CD14-positive monocyte (primary cell): ENCODE measurements around the gene SLC36A1. TPM values are rescaled to one million over a fixed set of nuclear protein-coding genes. Genes with fewer than 3 reads are reported as not detected.
A peak's percentile ranks its signal among the peaks of the same experiment; 100 is the strongest.

ENCODE experiments used
- DNase-seq, 3 donors: peaks; one replicate each; pipeline ENCODE4 v3.0.0-alpha.2; 2011 to 2022
- H2AFZ ChIP-seq: 2 replicates; pipeline ENCODE4 v1.6.0; 2012; ENCODE audit warnings: mild to moderate bottlenecking, low read depth, low read length, inconsistent platforms; ENCODE audit not compliant: insufficient read depth, poor library complexity, severe bottlenecking
- H3K27ac ChIP-seq, 2 donors: 1 replicate in 1 of 2; 2 replicates in 1 of 2; pipeline ENCODE4 v1.5.1; 2012 to 2013; ENCODE audit warnings: low read length in 2 of 2, control low read depth in 1 of 2, inconsistent platforms in 1 of 2, low read depth in 1 of 2, mild to moderate bottlenecking in 1 of 2
- H3K27me3 ChIP-seq, 2 donors: one replicate each; pipeline versions ENCODE4 v1.6.0 to v1.6.1; 2011 to 2013; ENCODE audit warnings: low read length in 2 of 2; ENCODE audit not compliant: control insufficient read depth in 2 of 2, insufficient read depth in 2 of 2
- H3K36me3 ChIP-seq, 2 donors: replicated peaks in 1 of 2; 1 replicate in 1 of 2; 2 replicates in 1 of 2; pipeline versions ENCODE4 v1.5.1 to v1.6.1; 2012 to 2013; ENCODE audit warnings: low read length in 2 of 2, control low read depth in 1 of 2, inconsistent platforms in 1 of 2, mild to moderate bottlenecking in 1 of 2; ENCODE audit not compliant: insufficient read depth in 2 of 2, control insufficient read depth in 1 of 2
- H3K4me1 ChIP-seq, 2 donors: 1 replicate in 1 of 2; 2 replicates in 1 of 2; pipeline versions ENCODE4 v1.5.1 to v1.6.1; 2012 to 2013; ENCODE audit warnings: low read length in 2 of 2, control low read depth in 1 of 2, inconsistent platforms in 1 of 2, mild to moderate bottlenecking in 1 of 2, moderate library complexity in 1 of 2; ENCODE audit not compliant: insufficient read depth in 2 of 2, control insufficient read depth in 1 of 2
- H3K4me2 ChIP-seq: replicated peaks from 2 replicates; pipeline ENCODE3; 2012; ENCODE audit warnings: low read length, moderate library complexity, mild to moderate bottlenecking; ENCODE audit not compliant: poor library complexity, severe bottlenecking; ENCODE audit errors: extremely low read depth
- H3K4me3 ChIP-seq, 3 experiments: fragments of 200-600 bp in 1 of 3; sonication (generic) in 1 of 3; replicated peaks in 1 of 3; 1 replicate in 2 of 3; 2 replicates in 1 of 3; pipeline ENCODE4 v1.5.1; 2011 to 2013; ENCODE audit warnings: low read length in 3 of 3, mild to moderate bottlenecking in 3 of 3, control low read depth in 2 of 3, low read depth in 2 of 3, inconsistent platforms in 1 of 3, moderate library complexity in 1 of 3
- H3K79me2 ChIP-seq: 2 replicates; pipeline ENCODE4 v1.6.0; 2012; ENCODE audit warnings: mild to moderate bottlenecking, control low read depth, inconsistent platforms, low read length, moderate library complexity; ENCODE audit not compliant: insufficient read depth
- H3K9ac ChIP-seq: 2 replicates; pipeline ENCODE4 v1.6.0; 2017; ENCODE audit warnings: low read length, mild to moderate bottlenecking; ENCODE audit not compliant: insufficient read depth, poor library complexity, severe bottlenecking
- H3K9me3 ChIP-seq, 2 donors: replicated peaks in 1 of 2; 1 replicate in 1 of 2; 2 replicates in 1 of 2; pipeline versions ENCODE4 v1.5.1 to v1.6.1; 2012 to 2013; ENCODE audit warnings: low read length in 2 of 2, control low read depth in 1 of 2; ENCODE audit not compliant: control insufficient read depth in 1 of 2, insufficient read depth in 1 of 2
- H4K20me1 ChIP-seq: 2 replicates; pipeline ENCODE4 v1.6.0; 2012; ENCODE audit warnings: mild to moderate bottlenecking, low read length, control low read depth, moderate library complexity; ENCODE audit not compliant: insufficient read depth
- H3K27ac Mint-ChIP-seq, 7 donors: one replicate each; pipeline ENCODE4 v1.8.0; 2020; ENCODE audit warnings: mild to moderate bottlenecking in 7 of 7, mixed read lengths in 7 of 7, moderate library complexity in 6 of 7, inconsistent platforms in 2 of 7
- H3K27me3 Mint-ChIP-seq, 3 donors: one replicate each; pipeline ENCODE4 v1.8.0; 2021 to 2022; ENCODE audit warnings: low read depth in 3 of 3, mild to moderate bottlenecking in 3 of 3, mixed read lengths in 3 of 3, moderate library complexity in 3 of 3, inconsistent platforms in 1 of 3
- H3K36me3 Mint-ChIP-seq, 2 donors: one replicate each; pipeline ENCODE4 v1.8.0; 2020; ENCODE audit warnings: mixed read lengths in 2 of 2, inconsistent platforms in 1 of 2, mild to moderate bottlenecking in 1 of 2
- H3K4me1 Mint-ChIP-seq: one replicate; pipeline ENCODE4 v1.8.0; 2020; ENCODE audit warnings: mild to moderate bottlenecking, mixed read lengths
- H3K4me3 Mint-ChIP-seq, 2 donors: one replicate each; pipeline ENCODE4 v1.8.0; 2020; ENCODE audit warnings: mild to moderate bottlenecking in 2 of 2, mixed read lengths in 2 of 2, moderate library complexity in 1 of 2
- H3K9me3 Mint-ChIP-seq, 7 donors: one replicate each; pipeline ENCODE4 v1.8.0; 2020 to 2022; ENCODE audit warnings: mixed read lengths in 7 of 7, mild to moderate bottlenecking in 6 of 7, moderate library complexity in 6 of 7, inconsistent platforms in 2 of 7
- WGBS: methylation state at CpG from one replicate; pipeline ENCODE4 v1.1.5; 2013; ENCODE audit warnings: missing lambda C conversion rate; ENCODE audit not compliant: insufficient coverage; 5-methylcytosine and 5-hydroxymethylcytosine counted together
- intact Hi-C, 2 donors: fragments of 100-400 bp; cut with micrococcal nuclease; formaldehyde crosslinking; loops; one replicate each; pipeline versions ENCODE4 v1.15.0 to v1.15.1; 2023
- polyA plus RNA-seq, 3 donors: library from polyadenylated mRNA; depleted of rRNA in 1 of 3; unstranded in 2 of 3; stranded (reverse) in 1 of 3; fragments of 300-500 nt in 2 of 3; fragments of >200 nt in 1 of 3; fragmentation: Illumina TruSeq in 2 of 3; gene quantifications; 1 replicate in 2 of 3; 2 replicates in 1 of 3; pipeline ENCODE4 v1.2.3, GENCODE V29; 2012 to 2021
- TF ChIP-seq, protein P1 (sequence below): fragments of 200-600 bp; IDR thresholded peaks from one replicate; pipeline ENCODE4 v1.8.0; 2022; ENCODE audit warnings: antibody characterized with exemption, mild to moderate bottlenecking

Gene SLC36A1
- polyA plus RNA-seq, 3 donors: 5.3 to 29.4 (median 6.8) TPM

DNA sequence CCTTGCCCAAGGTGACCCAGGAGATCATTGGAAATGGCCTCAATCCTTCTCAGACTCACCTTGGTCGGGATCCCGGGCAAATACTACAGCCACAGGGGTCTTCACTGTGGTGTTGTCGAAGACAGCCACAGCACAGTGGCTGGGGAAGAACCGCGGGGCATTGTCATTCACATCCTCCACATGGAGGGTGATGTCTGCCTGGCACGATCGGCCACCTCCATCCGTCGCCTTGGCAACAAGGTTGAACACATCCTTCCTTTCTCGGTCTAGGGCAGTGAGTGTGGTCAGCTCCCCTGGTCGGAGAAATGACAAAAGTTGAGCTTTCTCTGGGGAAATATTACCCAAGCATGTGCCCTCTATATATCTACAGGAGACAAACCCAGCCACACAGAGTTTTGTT lies 86.9 kb downstream of the SLC36A1 start:
- no peaks in the 10 kb centered on the region for H3K36me3 ChIP-seq
- Mint-ChIP-seq H3K36me3 (no peaks in the 10 kb centered on the region), H3K4me3 (no peak overlapping the region), H3K27ac (no peak overlapping the region), H3K27me3 (peaks cover 2 to 3% (median 3%) of the 10 kb centered on the region in 3 donors), H3K4me1 (peaks cover 4% of the 10 kb centered on the region), H3K9me3 (peaks cover 0 to 2% (median 0%) of the 10 kb centered on the region in 7 donors)
- no peak overlapping the region for H3K4me3 ChIP-seq
- intact Hi-C loops: no loop called here
- no peak overlapping the region for H3K9ac ChIP-seq
- H3K27ac ChIP-seq: no peak overlapping the region
- no peak for DNase-seq
- no peaks in the 10 kb centered on the region for H3K4me1 ChIP-seq
- WGBS: 68% methylated on average over 11 of the region's 11 CpGs
- H3K9me3 ChIP-seq: no peaks in the 10 kb centered on the region
- no peak overlapping the region for H2AFZ ChIP-seq
- no peaks in the 10 kb centered on the region for H3K27me3 ChIP-seq
- TF ChIP-seq, protein P1, sequence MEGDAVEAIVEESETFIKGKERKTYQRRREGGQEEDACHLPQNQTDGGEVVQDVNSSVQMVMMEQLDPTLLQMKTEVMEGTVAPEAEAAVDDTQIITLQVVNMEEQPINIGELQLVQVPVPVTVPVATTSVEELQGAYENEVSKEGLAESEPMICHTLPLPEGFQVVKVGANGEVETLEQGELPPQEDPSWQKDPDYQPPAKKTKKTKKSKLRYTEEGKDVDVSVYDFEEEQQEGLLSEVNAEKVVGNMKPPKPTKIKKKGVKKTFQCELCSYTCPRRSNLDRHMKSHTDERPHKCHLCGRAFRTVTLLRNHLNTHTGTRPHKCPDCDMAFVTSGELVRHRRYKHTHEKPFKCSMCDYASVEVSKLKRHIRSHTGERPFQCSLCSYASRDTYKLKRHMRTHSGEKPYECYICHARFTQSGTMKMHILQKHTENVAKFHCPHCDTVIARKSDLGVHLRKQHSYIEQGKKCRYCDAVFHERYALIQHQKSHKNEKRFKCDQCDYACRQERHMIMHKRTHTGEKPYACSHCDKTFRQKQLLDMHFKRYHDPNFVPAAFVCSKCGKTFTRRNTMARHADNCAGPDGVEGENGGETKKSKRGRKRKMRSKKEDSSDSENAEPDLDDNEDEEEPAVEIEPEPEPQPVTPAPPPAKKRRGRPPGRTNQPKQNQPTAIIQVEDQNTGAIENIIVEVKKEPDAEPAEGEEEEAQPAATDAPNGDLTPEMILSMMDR: no peak
- no peaks in the 10 kb centered on the region for H4K20me1 ChIP-seq
- no peaks in the 10 kb centered on the region for H3K79me2 ChIP-seq
- H3K4me2 ChIP-seq: no peak overlapping the region

DNA sequence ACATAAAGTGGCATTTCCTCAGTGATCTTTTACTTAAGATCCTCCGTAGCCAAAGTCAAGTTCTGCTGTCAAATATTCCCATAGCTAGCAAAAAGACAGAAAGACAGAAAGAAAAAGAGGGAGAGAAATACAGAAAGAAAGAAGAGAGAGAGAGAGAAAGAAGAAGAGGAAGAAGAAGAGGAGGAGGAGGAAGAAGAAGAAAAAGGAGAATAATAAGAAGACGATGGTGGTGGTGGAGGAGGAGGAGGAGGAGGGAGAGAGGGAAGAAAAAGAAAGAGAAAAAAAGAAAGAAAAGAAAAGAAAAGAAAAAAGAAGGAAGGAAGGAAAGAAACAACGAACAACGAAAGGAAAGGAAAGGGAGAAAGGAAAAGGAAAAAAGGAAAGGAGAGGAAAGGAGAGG lies 89.6 kb downstream of the SLC36A1 start:
- Mint-ChIP-seq H3K36me3 (no peaks in the 10 kb centered on the region), H3K27ac (peak overlapping the region in 1 of 7 donors; percentile 47), H3K27me3 (peaks cover 2 to 5% (median 3%) of the 10 kb centered on the region in 3 donors), H3K4me1 (peaks cover 11% of the 10 kb centered on the region), H3K9me3 (no peaks in the 10 kb centered on the region), H3K4me3 (no peak overlapping the region)
- H3K27me3 ChIP-seq: no peaks in the 10 kb centered on the region
- no peak overlapping the region for H3K9ac ChIP-seq
- no peak overlapping the region for H3K4me2 ChIP-seq
- no peak for DNase-seq
- H2AFZ ChIP-seq: no peak overlapping the region
- peaks cover 7% of the 10 kb centered on the region in 2 donors for H3K4me1 ChIP-seq
- intact Hi-C loops: no loop called here
- no peaks in the 10 kb centered on the region for H4K20me1 ChIP-seq
- H3K4me3 ChIP-seq: no peak overlapping the region
- H3K79me2 ChIP-seq: no peaks in the 10 kb centered on the region
- TF ChIP-seq, protein P1: no peak
- no peaks in the 10 kb centered on the region for H3K36me3 ChIP-seq
- no peak overlapping the region for H3K27ac ChIP-seq
- 50% methylated on average over 1 of the region's 4 CpGs for WGBS
- no peaks in the 10 kb centered on the region for H3K9me3 ChIP-seq
